ENCODE data around the gene TBC1D12. TPM values are rescaled to one million over a fixed set of nuclear protein-coding genes. Genes with fewer than 3 reads are reported as not detected.
A peak's percentile ranks its signal among the peaks of the same experiment; 100 is the strongest.

Gene TBC1D12
- total and polyA plus RNA-seq, 4 donors = 4.1 to 20.4 (median 8.8) TPM

- Histone ChIP-seq H3K27ac (ENCODE audit: low read depth in 1 of 2, low read length in 2 of 2) (no peak overlapping the region), H3K36me3 (ENCODE audit: control insufficient read depth in 1 of 2, insufficient read depth in 2 of 2, low read length in 1 of 2) (no peaks in the 10 kb centered on the region), H3K27me3 (ENCODE audit: control insufficient read depth in 1 of 2, insufficient read depth in 2 of 2, low read length in 1 of 2) (no peaks in the 10 kb centered on the region), H3K4me1 (ENCODE audit: control insufficient read depth in 1 of 2, insufficient read depth in 2 of 2, low read length in 2 of 2) (no peaks in the 10 kb centered on the region), H3K9me3 (ENCODE audit: control insufficient read depth, low read length) (no peaks in the 10 kb centered on the region), H3K4me3 (ENCODE audit: low read length in 2 of 2) (no peak overlapping the region)
- ATAC-seq (ENCODE audit: low FRiP score) = no peak
- intact Hi-C loops (cut with DNase I) = no loop called here
- DNase-seq = no peak
- 88 to 90% methylated on average over 6 of the region's 6 CpGs for WGBS, 2 donors
Observed at GRCh38 chr10:94398762-94399161, 3.6 kb upstream of the TBC1D12 start.

GRCh38 chr10:94402843-94403379 is 570 bp downstream of the TBC1D12 start:
- intact Hi-C loops (cut with DNase I) = loop anchor here (1.0 to 5.0 kb wide), 3 partner anchors 39 to 40 kb away; partner anchors contain the start of gene NOC3L (in 1 of the 2)
- H3K27ac ChIP-seq (ENCODE audit: low read depth in 1 of 2, low read length in 2 of 2) = peak overlapping the region; percentile 82 to 98
- H3K4me1 ChIP-seq (ENCODE audit: control insufficient read depth in 1 of 2, insufficient read depth in 2 of 2, low read length in 2 of 2) = peaks cover 0 to 2% of the 10 kb centered on the region in 2 donors
- H3K9me3 ChIP-seq (ENCODE audit: control insufficient read depth, low read length) = no peaks in the 10 kb centered on the region
- no peaks in the 10 kb centered on the region for H3K36me3 ChIP-seq (ENCODE audit: control insufficient read depth in 1 of 2, insufficient read depth in 2 of 2, low read length in 1 of 2)
- H3K4me3 ChIP-seq (ENCODE audit: low read length in 2 of 2) = peak overlapping the region; percentile 97
- WGBS, 2 donors = 0% methylated on average over 66 to 77 of the region's 77 CpGs
- no peaks in the 10 kb centered on the region for H3K27me3 ChIP-seq (ENCODE audit: control insufficient read depth in 1 of 2, insufficient read depth in 2 of 2, low read length in 1 of 2)
- peak; percentile 41 for ATAC-seq (ENCODE audit: low FRiP score)
- DNase-seq = peak in 1 of 2 donors; percentile 50

DNA sequence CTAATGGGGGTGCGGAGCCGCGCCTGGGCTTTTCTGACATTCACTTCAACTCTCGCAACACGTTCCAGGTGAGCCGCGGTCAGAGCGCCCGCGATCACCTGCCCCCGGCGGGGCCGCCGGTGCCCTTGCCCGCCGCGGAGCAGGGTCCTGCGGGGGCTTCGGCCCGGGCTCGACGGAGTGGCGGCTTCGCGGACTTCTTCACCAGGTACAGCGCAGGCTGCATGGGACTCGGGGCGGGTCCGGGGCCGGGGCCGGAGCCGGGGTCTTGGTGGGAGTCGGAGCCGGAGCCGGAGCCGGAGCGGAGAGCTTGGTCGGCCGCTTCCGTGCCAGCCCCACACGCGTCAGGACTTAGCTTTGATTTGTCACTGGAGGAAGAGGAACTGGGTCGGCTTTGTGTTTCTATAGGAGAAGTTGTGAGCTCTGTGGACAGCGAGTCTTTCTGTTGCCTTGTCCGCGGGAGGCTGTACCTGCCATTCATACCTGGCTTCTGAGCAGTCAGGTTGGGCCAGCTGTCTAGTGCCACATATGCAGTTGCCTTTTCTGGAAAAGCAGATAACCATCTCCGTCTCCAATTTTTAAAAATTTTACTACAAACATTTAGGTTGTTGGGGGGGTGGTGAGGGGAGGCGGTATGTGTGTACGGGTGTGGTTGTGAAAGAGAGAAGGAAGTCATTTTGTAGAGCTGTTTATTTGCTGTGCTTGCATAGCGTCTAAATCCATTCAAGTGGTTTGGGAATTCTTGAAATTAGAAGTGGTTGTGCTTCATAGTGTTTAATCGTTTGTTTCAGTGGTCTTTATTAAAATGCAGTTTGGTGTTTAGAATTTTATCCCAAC is 1.3 kb downstream of the TBC1D12 start:
- intact Hi-C loops (cut with DNase I) = loop anchor here in 1 of 2 donors (2.0 to 5.0 kb wide), 2 partner anchors 39 to 41 kb away; partner anchors contain the start of gene NOC3L
- no peaks in the 10 kb centered on the region for H3K36me3 ChIP-seq (ENCODE audit: control insufficient read depth in 1 of 2, insufficient read depth in 2 of 2, low read length in 1 of 2)
- H3K4me3 ChIP-seq (ENCODE audit: low read length in 2 of 2) = peak overlapping the region; percentile 97
- ATAC-seq (ENCODE audit: low FRiP score) (peak; percentile 61), DNase-seq (peak; percentile 79 to 88)
- WGBS, 2 donors = 1% methylated on average over 51 of the region's 51 CpGs
- H3K4me1 ChIP-seq (ENCODE audit: control insufficient read depth in 1 of 2, insufficient read depth in 2 of 2, low read length in 2 of 2) = peaks cover 0 to 2% of the 10 kb centered on the region in 2 donors
- H3K9me3 ChIP-seq (ENCODE audit: control insufficient read depth, low read length) = no peaks in the 10 kb centered on the region
- peak overlapping the region in 1 of 2 donors; percentile 82 for H3K27ac ChIP-seq (ENCODE audit: low read depth in 1 of 2, low read length in 2 of 2)
- H3K27me3 ChIP-seq (ENCODE audit: control insufficient read depth in 1 of 2, insufficient read depth in 2 of 2, low read length in 1 of 2) = no peaks in the 10 kb centered on the region

GRCh38 chr10:94405406-94405805 is 3.1 kb downstream of the TBC1D12 start:
- DNase-seq = no peak
- Histone ChIP-seq H3K36me3 (ENCODE audit: control insufficient read depth in 1 of 2, insufficient read depth in 2 of 2, low read length in 1 of 2) (no peaks in the 10 kb centered on the region), H3K4me3 (ENCODE audit: low read length in 2 of 2) (no peak overlapping the region), H3K27ac (ENCODE audit: low read depth in 1 of 2, low read length in 2 of 2) (no peak overlapping the region), H3K27me3 (ENCODE audit: control insufficient read depth in 1 of 2, insufficient read depth in 2 of 2, low read length in 1 of 2) (no peaks in the 10 kb centered on the region), H3K4me1 (ENCODE audit: control insufficient read depth in 1 of 2, insufficient read depth in 2 of 2, low read length in 2 of 2) (peaks cover 0 to 2% of the 10 kb centered on the region in 2 donors), H3K9me3 (ENCODE audit: control insufficient read depth, low read length) (no peaks in the 10 kb centered on the region)
- no peak for ATAC-seq (ENCODE audit: low FRiP score)
- intact Hi-C loops (cut with DNase I) = no loop called here

DNA sequence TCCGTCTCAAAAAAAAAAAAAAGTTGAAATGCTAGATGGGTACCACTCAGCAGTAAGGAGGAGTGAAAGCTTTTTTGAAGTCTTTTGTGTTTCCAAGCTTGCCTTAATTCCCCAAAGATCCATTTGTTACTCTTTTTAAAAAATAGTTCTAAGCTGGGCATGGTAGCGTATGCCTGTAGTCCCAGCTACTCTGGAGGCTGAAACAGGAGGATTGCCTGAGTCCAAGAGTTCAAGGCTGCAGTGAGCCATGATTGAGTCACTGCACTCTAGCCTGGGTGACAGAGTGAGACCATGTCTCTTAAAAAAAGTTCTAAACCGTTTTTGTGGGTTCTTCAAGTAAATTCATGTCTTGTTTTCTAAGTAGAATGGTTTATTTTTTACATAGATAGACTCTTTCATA is 5.3 kb downstream of the TBC1D12 start:
- intact Hi-C loops (cut with DNase I) = no loop called here
- no peak for DNase-seq

DNA sequence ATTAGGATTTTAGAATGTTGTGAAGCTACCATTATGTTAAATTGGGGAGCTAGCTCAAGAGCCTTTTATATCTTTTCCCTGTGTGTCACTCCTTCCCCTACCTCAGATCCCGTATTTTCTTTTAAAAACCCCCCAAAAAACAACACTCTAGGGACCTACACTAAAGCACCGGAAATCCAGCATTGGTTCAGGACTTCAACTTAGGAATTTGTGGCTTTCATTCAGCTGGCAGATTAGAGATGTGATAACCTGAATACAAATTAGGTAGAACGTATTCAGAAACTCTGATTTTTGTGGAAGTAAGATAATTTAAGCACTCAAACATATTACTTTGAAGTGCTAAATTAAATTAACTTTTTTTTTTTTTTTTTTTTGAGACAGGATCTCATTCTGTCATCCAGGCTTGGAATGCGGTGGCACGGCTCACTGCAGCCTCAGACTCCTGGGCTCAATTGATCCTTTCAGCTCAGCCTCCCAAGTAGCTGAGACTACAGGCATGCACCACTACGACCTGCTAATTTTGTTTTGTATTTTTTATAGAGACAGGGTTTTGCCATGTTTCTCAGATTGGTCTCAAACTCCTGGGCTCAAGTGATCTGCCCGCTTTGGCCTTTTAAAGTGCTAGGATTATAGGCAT is 6.8 kb downstream of the TBC1D12 start:
- H3K9me3 ChIP-seq (ENCODE audit: control insufficient read depth, low read length) = no peaks in the 10 kb centered on the region
- peaks cover 2 to 4% of the 10 kb centered on the region in 2 donors for H3K4me1 ChIP-seq (ENCODE audit: control insufficient read depth in 1 of 2, insufficient read depth in 2 of 2, low read length in 2 of 2)
- H3K4me3 ChIP-seq (ENCODE audit: low read length in 2 of 2) = no peak overlapping the region
- no peak overlapping the region for H3K27ac ChIP-seq (ENCODE audit: low read depth in 1 of 2, low read length in 2 of 2)
- 61 to 65% methylated on average over 7 of the region's 7 CpGs for WGBS, 2 donors
- DNase-seq = no peak
- H3K36me3 ChIP-seq (ENCODE audit: control insufficient read depth in 1 of 2, insufficient read depth in 2 of 2, low read length in 1 of 2) = no peaks in the 10 kb centered on the region
- intact Hi-C loops (cut with DNase I) = no loop called here
- no peak for ATAC-seq (ENCODE audit: low FRiP score)
- no peaks in the 10 kb centered on the region for H3K27me3 ChIP-seq (ENCODE audit: control insufficient read depth in 1 of 2, insufficient read depth in 2 of 2, low read length in 1 of 2)

More for the DNA sequence above, 5.3 kb downstream of the TBC1D12 start:
- WGBS, 2 donors = 86 to 92% methylated on average over 3 of the region's 3 CpGs
- Histone ChIP-seq H3K9me3 (ENCODE audit: control insufficient read depth, low read length) (no peaks in the 10 kb centered on the region), H3K4me3 (ENCODE audit: low read length in 2 of 2) (no peak overlapping the region), H3K36me3 (ENCODE audit: control insufficient read depth in 1 of 2, insufficient read depth in 2 of 2, low read length in 1 of 2) (no peaks in the 10 kb centered on the region), H3K27ac (ENCODE audit: low read depth in 1 of 2, low read length in 2 of 2) (no peak overlapping the region), H3K4me1 (ENCODE audit: control insufficient read depth in 1 of 2, insufficient read depth in 2 of 2, low read length in 2 of 2) (peaks cover 2% of the 10 kb centered on the region in 2 donors), H3K27me3 (ENCODE audit: control insufficient read depth in 1 of 2, insufficient read depth in 2 of 2, low read length in 1 of 2) (no peaks in the 10 kb centered on the region)
- ATAC-seq (ENCODE audit: low FRiP score) = no peak

- no peak for ATAC-seq (ENCODE audit: low FRiP score)
- 96 to 98% methylated on average over 3 of the region's 3 CpGs for WGBS, 2 donors
- intact Hi-C loops (cut with DNase I) = no loop called here
- Histone ChIP-seq H3K27ac (ENCODE audit: low read depth in 1 of 2, low read length in 2 of 2) (no peak overlapping the region), H3K36me3 (ENCODE audit: control insufficient read depth in 1 of 2, insufficient read depth in 2 of 2, low read length in 1 of 2) (no peaks in the 10 kb centered on the region), H3K27me3 (ENCODE audit: control insufficient read depth in 1 of 2, insufficient read depth in 2 of 2, low read length in 1 of 2) (no peaks in the 10 kb centered on the region), H3K4me3 (ENCODE audit: low read length in 2 of 2) (no peak overlapping the region), H3K4me1 (ENCODE audit: control insufficient read depth in 1 of 2, insufficient read depth in 2 of 2, low read length in 2 of 2) (peaks cover 2 to 4% of the 10 kb centered on the region in 2 donors), H3K9me3 (ENCODE audit: control insufficient read depth, low read length) (no peaks in the 10 kb centered on the region)
- no peak for DNase-seq
Observed at GRCh38 chr10:94411304-94411703, 9.0 kb downstream of the TBC1D12 start.

DNA sequence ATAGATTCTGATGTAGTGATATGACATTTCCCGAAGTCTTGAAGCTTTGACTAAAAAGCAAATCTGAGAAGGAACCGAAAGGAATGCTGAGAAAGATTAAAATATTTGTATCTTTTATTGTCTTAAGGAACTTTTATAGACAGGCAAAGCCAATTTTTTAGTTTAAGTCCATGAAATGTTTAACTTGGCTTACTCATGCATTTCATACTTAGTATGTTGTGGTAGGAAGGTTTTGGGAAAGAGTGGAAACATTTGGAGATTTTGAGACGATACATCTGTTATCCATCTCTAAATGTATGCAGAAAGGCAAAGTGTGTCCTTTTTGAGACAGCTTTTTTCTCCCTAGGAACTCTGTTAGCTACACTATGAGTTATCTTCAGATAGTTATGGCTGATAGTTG is 10.1 kb downstream of the TBC1D12 start:
- 1 to 2% methylated on average over 3 of the region's 3 CpGs for WGBS, 2 donors
- no peaks in the 10 kb centered on the region for H3K27me3 ChIP-seq (ENCODE audit: control insufficient read depth in 1 of 2, insufficient read depth in 2 of 2, low read length in 1 of 2)
- intact Hi-C loops (cut with DNase I) = no loop called here
- peaks cover 0 to 4% of the 10 kb centered on the region in 2 donors for H3K4me1 ChIP-seq (ENCODE audit: control insufficient read depth in 1 of 2, insufficient read depth in 2 of 2, low read length in 2 of 2)
- no peak overlapping the region for H3K4me3 ChIP-seq (ENCODE audit: low read length in 2 of 2)
- H3K9me3 ChIP-seq (ENCODE audit: control insufficient read depth, low read length) = no peaks in the 10 kb centered on the region
- H3K36me3 ChIP-seq (ENCODE audit: control insufficient read depth in 1 of 2, insufficient read depth in 2 of 2, low read length in 1 of 2) = no peaks in the 10 kb centered on the region
- ATAC-seq (ENCODE audit: low FRiP score) (no peak), DNase-seq (no peak)
- no peak overlapping the region for H3K27ac ChIP-seq (ENCODE audit: low read depth in 1 of 2, low read length in 2 of 2)

Measured in aorta (tissue), 5 donors.